GM12878 (cell line): ENCODE data around the gene SAFB. TPM values are rescaled to one million over a fixed set of nuclear protein-coding genes. Genes with fewer than 3 reads are reported as not detected.

Source experiments
- ATAC-seq: fragments of 200-7000 bp; cut with Tn5 transposase; 3 replicates; pipeline ENCODE4 v1.9.1; 2020; ENCODE audit warnings: mild to moderate bottlenecking, moderate library complexity
- BruUV-seq: library from RNA; stranded (reverse); fragments of 400-500 nt; replicated peaks from 2 replicates; lab custom pipeline; 2021; lab: Mats Ljungman, UMichigan
- CTCF ChIA-PET: fragments of 300-600 bp; sonication (Branson Sonifier 250); formaldehyde crosslinking; extraction: SDS; loops from one replicate; lab custom pipeline; 2021; ENCODE audit warnings: inconsistent platforms; lab: Yijun Ruan, JAX
- POLR2A ChIA-PET: fragments of 350-600 bp; formaldehyde crosslinking; extraction: SDS; loops from one replicate; lab custom pipeline; 2021; ENCODE audit warnings: inconsistent platforms; lab: Charles Lee
- RAD21 ChIA-PET: fragments of 300-600 bp; sonication (Branson Sonifier 250); formaldehyde crosslinking; loops from one replicate; lab custom pipeline; 2023; ENCODE audit warnings: antibody characterized with exemption; ENCODE audit not compliant: unreplicated experiment; lab: Charles Lee
- SMC1A ChIA-PET: fragments of 300-600 bp; sonication (Branson Sonifier 250); formaldehyde crosslinking; loops from one replicate; lab custom pipeline; 2023; ENCODE audit not compliant: unreplicated experiment, uncharacterized antibody; lab: Charles Lee
- DNase-seq: peaks from one replicate; pipeline ENCODE4 v3.0.0-alpha.2; 2011; ENCODE audit warnings: low read depth, low spot score
- FAIRE-seq: peaks from 3 replicates; lab custom pipeline; 2011; peaks lifted over from hg19 to GRCh38; lab: Jason Lieb, UNC
- H2AFZ ChIP-seq: 2 replicates; pipeline ENCODE4 v1.6.0; 2011; ENCODE audit warnings: low read depth, low read length, control low read depth; ENCODE audit not compliant: control insufficient read depth
- H3K27ac ChIP-seq: 2 replicates; pipeline ENCODE4 v1.5.1; 2011; ENCODE audit warnings: control low read depth; ENCODE audit not compliant: control insufficient read depth, insufficient read depth
- H3K27me3 ChIP-seq, 2 experiments: replicated peaks in 1 of 2; 2 replicates each; pipeline versions ENCODE4 v1.6.0 to v1.6.1; 2011; ENCODE audit warnings: low read length in 1 of 2; ENCODE audit not compliant: control insufficient read depth in 2 of 2, insufficient read depth in 2 of 2
- H3K36me3 ChIP-seq, 2 experiments: 2 replicates each; pipeline ENCODE4 v1.5.1; 2011; ENCODE audit warnings: low read length in 1 of 2; ENCODE audit not compliant: control insufficient read depth in 2 of 2, insufficient read depth in 2 of 2
- H3K4me1 ChIP-seq: 2 replicates; pipeline ENCODE4 v1.6.1; 2011; ENCODE audit warnings: mild to moderate bottlenecking, low read length, moderate library complexity, mixed read lengths; ENCODE audit not compliant: control insufficient read depth, insufficient read depth
- H3K4me2 ChIP-seq: 2 replicates; pipeline ENCODE4 v1.6.0; 2011; ENCODE audit warnings: control low read depth; ENCODE audit not compliant: control insufficient read depth, insufficient read depth
- H3K4me3 ChIP-seq: fragments of 200-600 bp; sonication (generic); 2 replicates; pipeline ENCODE4 v1.5.1; 2016
- H3K79me2 ChIP-seq: 2 replicates; pipeline ENCODE4 v1.6.0; 2011; ENCODE audit warnings: low read length; ENCODE audit not compliant: control insufficient read depth, insufficient read depth
- H3K9ac ChIP-seq: 2 replicates; pipeline ENCODE4 v1.8.0; 2011; ENCODE audit warnings: low read length, control low read depth, mixed read lengths; ENCODE audit not compliant: control insufficient read depth, insufficient read depth
- H3K9me3 ChIP-seq: replicated peaks from 3 replicates; pipeline ENCODE4 v1.5.1; 2011; ENCODE audit warnings: mild to moderate bottlenecking, low read length; ENCODE audit not compliant: control insufficient read depth, insufficient read depth
- H4K20me1 ChIP-seq: 2 replicates; pipeline ENCODE4 v1.6.0; 2011; ENCODE audit not compliant: control insufficient read depth, insufficient read depth
- CBFB ChIP-seq: IDR thresholded peaks from 2 replicates; pipeline ENCODE4 v1.6.1; 2016; ENCODE audit warnings: antibody characterized with exemption, low read depth
- CEBPB ChIP-seq, 2 experiments: fragments of 150-350 bp in 1 of 2; IDR thresholded peaks; 2 replicates each; pipeline ENCODE4 v1.6.1; 2012 to 2014; ENCODE audit warnings: low read depth in 2 of 2, low read length in 2 of 2, borderline replicate concordance in 1 of 2, inconsistent platforms in 1 of 2
- IRF4 ChIP-seq: IDR thresholded peaks from 2 replicates; pipeline ENCODE4 v1.6.1; 2011; ENCODE audit warnings: low read depth, low read length
- LARP7 ChIP-seq: fragments of 450-650 bp; IDR thresholded peaks from 2 replicates; pipeline ENCODE4 v1.6.1; 2017; ENCODE audit warnings: mild to moderate bottlenecking
- MAX ChIP-seq: IDR thresholded peaks from 2 replicates; pipeline ENCODE4 v1.6.1; 2012; ENCODE audit warnings: low read depth, low read length, improper control_type of control experiment
- MYB ChIP-seq: fragments of 150-350 bp; IDR thresholded peaks from 2 replicates; pipeline ENCODE4 v1.6.1; 2014; ENCODE audit warnings: mild to moderate bottlenecking, low read depth, low read length, borderline replicate concordance
- PML ChIP-seq: IDR thresholded peaks from 2 replicates; pipeline ENCODE4 v1.6.1; 2012; ENCODE audit warnings: low read length, inconsistent platforms
- RFX5 ChIP-seq: IDR thresholded peaks from 2 replicates; pipeline ENCODE4 v1.6.1; 2011; ENCODE audit warnings: low read depth, low read length, improper control_type of control experiment
- SMAD5 ChIP-seq: IDR thresholded peaks from 2 replicates; pipeline ENCODE4 v1.6.1; 2016; ENCODE audit warnings: antibody characterized with exemption, low read depth
- SREBF2 ChIP-seq: IDR thresholded peaks from 2 replicates; pipeline ENCODE4 v1.6.1; 2012; ENCODE audit warnings: mild to moderate bottlenecking, low read length
- ZNF217 ChIP-seq: fragments of 450-650 bp; IDR thresholded peaks from 2 replicates; pipeline ENCODE4 v1.6.1; 2017; ENCODE audit warnings: antibody characterized with exemption, mild to moderate bottlenecking
- WGBS: methylation state at CpG from one replicate; pipeline ENCODE4 v1.1.6; 2016; ENCODE audit warnings: low lambda C conversion rate; ENCODE audit not compliant: insufficient replicate concordance, insufficient coverage; ENCODE audit errors: missing lambda C conversion rate; 5-methylcytosine and 5-hydroxymethylcytosine counted together
- in situ Hi-C: fragments of 300-500 bp; cut with MboI; formaldehyde crosslinking; loops from 9 replicates; pipeline ENCODE4 v1.14.3; 2018; ENCODE audit warnings: mixed read lengths
- intact Hi-C: fragments of 100-400 bp; cut with micrococcal nuclease; formaldehyde crosslinking; loops from one replicate; pipeline ENCODE4 v1.14.2; 2022; ENCODE audit not compliant: unreplicated experiment
- polyA plus RNA-seq, 11 experiments: library from polyadenylated mRNA; depleted of rRNA in 4 of 11; unstranded in 6 of 11; stranded (reverse) in 5 of 11; fragments of >200 nt; fragmentation: Nextera tagmentation in 4 of 11; fragmentation: Illumina TruSeq in 1 of 11; extraction: Ambion mirVana in 4 of 11; extraction: Trizol in 1 of 11; gene quantifications; 1 replicate in 1 of 11; 2 replicates in 10 of 11; pipeline versions ENCODE4 v1.2.1 to v1.2.3, GENCODE V29; 2011 to 2016; ENCODE audit warnings: inconsistent platforms in 2 of 11, missing spikeins in 2 of 11, low read depth in 1 of 11
- total RNA-seq, 4 experiments: library from RNA; depleted of rRNA in 3 of 4; stranded (reverse); fragments of >200 nt in 3 of 4; fragmentation: Illumina TruSeq in 1 of 4; extraction: Trizol in 1 of 4; gene quantifications; 2 replicates each; pipeline versions ENCODE4 v1.2.1 to v1.2.3, GENCODE V29; 2013 to 2021
- TF ChIP-seq, protein P1 (sequence below): fragments of 450-650 bp; IDR thresholded peaks from 2 replicates; pipeline ENCODE4 v1.6.1; 2014; ENCODE audit warnings: mild to moderate bottlenecking
- TF ChIP-seq, protein P2 (sequence below): fragments of 450-650 bp; IDR thresholded peaks from 2 replicates; pipeline ENCODE4 v1.6.1; 2016; ENCODE audit warnings: mild to moderate bottlenecking
- TF ChIP-seq, protein P3 (sequence below): fragments of 450-650 bp; IDR thresholded peaks from 2 replicates; pipeline ENCODE4 v1.6.1; 2017; ENCODE audit warnings: antibody characterized with exemption, mild to moderate bottlenecking, moderate library complexity
- TF ChIP-seq, protein P4 (sequence below): IDR thresholded peaks from 2 replicates; pipeline ENCODE4 v1.6.1; 2011; ENCODE audit warnings: low read depth, low read length, improper control_type of control experiment, borderline replicate concordance
- TF ChIP-seq, protein P5 (sequence below): fragments of 450-650 bp; IDR thresholded peaks from 2 replicates; pipeline ENCODE4 v1.6.1; 2017; ENCODE audit warnings: mild to moderate bottlenecking

SAFB gene
- total and polyA plus RNA-seq, 10 of the 15 experiments (the other 5 are each of a cell fraction or from before 2014, with no cell fraction given): 1.6 to 131 (median 61.2) TPM

DNA sequence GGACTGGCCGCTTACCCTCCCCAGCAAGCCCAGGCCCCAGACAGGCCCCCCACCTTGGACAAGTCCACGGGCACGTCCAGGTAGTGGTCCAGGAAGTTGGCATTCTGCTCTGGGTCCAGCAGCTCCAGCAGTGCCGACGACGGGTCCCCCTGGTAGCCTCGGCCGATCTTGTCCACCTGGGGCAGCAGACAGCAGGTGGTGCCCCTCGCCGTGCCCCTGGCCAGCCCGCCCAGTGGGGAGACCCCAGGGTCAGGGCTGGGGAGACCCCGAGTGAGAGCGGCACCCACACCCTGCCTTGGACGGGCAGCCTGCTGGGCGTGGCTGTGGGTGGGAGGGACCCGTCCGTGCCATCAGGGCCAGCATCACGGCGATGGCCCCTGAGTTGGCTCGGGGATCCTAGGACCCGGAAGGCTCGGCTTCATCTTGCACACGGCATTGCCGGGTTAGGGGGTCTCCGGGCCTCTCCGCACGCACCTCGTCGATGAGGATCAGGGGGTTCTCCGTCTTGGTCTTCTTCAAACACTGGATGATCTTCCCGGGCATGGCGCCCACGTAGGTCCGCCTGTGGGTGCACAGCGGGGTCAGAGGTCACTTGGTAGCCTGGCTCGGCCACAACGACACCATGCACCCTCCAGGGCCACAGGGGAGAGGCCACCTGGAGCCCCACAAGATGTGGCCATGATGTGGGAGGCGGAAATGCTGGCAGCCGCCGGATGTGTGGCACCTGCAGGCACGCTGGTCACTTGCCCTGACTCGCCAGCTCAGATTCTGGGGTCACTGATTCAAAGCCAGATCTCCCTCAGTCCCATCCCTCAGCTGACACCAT lies 73.5 kb downstream of the SAFB start:
- no TSS peak for BruUV-seq
- Histone ChIP-seq H3K9me3 (no peaks in the 10 kb centered on the region), H3K27ac (no peak overlapping the region), H3K4me2 (no peak overlapping the region), H3K36me3 (peaks cover 17 to 68% of the 10 kb centered on the region in 2 experiments), H2AFZ (no peak overlapping the region), H3K4me3 (no peak overlapping the region), H3K27me3 (no peaks in the 10 kb centered on the region), H3K79me2 (peaks cover 32% of the 10 kb centered on the region), H3K4me1 (peaks cover 10% of the 10 kb centered on the region), H4K20me1 (no peaks in the 10 kb centered on the region; the same call in 1 of the 2 replicates), H3K9ac (no peak overlapping the region)
- ATAC-seq (no peak), DNase-seq (no peak), FAIRE-seq (no peak)
- CTCF ChIA-PET: no interaction called here
- RAD21 ChIA-PET: no interaction called here
- intact Hi-C loops: no loop called here
- 94% methylated on average over 42 of the region's 42 CpGs for WGBS
- in situ Hi-C loops: no loop called here
- SMC1A ChIA-PET: no interaction called here
- POLR2A ChIA-PET: interaction anchor here (0.6 kb wide), 1 partner anchor 451 kb away, joined by 4 read pairs; no protein-coding TSS in a partner anchor
- TF ChIP-seq RFX5 (no peak), PML (no peak), CBFB (0 out of 2 replicates have a peak, but pooled peaks have one; percentile 22), IRF4 (no peak), SREBF2 (no peak), MYB (no peak), MAX (no peak), CEBPB (IDR thresholded peaks at IDR 0.05; ENCODE audit: borderline replicate concordance in 1 of 2, low read depth in 2 of 2, low read length in 2 of 2) (no peak), ZNF217 (no peak), SMAD5 (0 out of 2 replicates have a peak, but pooled peaks have one; percentile 56), LARP7 (no peak)
- TF ChIP-seq, protein P1, sequence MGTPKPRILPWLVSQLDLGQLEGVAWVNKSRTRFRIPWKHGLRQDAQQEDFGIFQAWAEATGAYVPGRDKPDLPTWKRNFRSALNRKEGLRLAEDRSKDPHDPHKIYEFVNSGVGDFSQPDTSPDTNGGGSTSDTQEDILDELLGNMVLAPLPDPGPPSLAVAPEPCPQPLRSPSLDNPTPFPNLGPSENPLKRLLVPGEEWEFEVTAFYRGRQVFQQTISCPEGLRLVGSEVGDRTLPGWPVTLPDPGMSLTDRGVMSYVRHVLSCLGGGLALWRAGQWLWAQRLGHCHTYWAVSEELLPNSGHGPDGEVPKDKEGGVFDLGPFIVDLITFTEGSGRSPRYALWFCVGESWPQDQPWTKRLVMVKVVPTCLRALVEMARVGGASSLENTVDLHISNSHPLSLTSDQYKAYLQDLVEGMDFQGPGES: no peak
- TF ChIP-seq, protein P2, sequence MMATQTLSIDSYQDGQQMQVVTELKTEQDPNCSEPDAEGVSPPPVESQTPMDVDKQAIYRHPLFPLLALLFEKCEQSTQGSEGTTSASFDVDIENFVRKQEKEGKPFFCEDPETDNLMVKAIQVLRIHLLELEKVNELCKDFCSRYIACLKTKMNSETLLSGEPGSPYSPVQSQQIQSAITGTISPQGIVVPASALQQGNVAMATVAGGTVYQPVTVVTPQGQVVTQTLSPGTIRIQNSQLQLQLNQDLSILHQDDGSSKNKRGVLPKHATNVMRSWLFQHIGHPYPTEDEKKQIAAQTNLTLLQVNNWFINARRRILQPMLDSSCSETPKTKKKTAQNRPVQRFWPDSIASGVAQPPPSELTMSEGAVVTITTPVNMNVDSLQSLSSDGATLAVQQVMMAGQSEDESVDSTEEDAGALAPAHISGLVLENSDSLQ: no peak
- TF ChIP-seq, protein P3, sequence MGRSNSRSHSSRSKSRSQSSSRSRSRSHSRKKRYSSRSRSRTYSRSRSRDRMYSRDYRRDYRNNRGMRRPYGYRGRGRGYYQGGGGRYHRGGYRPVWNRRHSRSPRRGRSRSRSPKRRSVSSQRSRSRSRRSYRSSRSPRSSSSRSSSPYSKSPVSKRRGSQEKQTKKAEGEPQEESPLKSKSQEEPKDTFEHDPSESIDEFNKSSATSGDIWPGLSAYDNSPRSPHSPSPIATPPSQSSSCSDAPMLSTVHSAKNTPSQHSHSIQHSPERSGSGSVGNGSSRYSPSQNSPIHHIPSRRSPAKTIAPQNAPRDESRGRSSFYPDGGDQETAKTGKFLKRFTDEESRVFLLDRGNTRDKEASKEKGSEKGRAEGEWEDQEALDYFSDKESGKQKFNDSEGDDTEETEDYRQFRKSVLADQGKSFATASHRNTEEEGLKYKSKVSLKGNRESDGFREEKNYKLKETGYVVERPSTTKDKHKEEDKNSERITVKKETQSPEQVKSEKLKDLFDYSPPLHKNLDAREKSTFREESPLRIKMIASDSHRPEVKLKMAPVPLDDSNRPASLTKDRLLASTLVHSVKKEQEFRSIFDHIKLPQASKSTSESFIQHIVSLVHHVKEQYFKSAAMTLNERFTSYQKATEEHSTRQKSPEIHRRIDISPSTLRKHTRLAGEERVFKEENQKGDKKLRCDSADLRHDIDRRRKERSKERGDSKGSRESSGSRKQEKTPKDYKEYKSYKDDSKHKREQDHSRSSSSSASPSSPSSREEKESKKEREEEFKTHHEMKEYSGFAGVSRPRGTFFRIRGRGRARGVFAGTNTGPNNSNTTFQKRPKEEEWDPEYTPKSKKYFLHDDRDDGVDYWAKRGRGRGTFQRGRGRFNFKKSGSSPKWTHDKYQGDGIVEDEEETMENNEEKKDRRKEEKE: no peak
- TF ChIP-seq, protein P4, sequence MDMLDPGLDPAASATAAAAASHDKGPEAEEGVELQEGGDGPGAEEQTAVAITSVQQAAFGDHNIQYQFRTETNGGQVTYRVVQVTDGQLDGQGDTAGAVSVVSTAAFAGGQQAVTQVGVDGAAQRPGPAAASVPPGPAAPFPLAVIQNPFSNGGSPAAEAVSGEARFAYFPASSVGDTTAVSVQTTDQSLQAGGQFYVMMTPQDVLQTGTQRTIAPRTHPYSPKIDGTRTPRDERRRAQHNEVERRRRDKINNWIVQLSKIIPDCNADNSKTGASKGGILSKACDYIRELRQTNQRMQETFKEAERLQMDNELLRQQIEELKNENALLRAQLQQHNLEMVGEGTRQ: no peak
- TF ChIP-seq, protein P5, sequence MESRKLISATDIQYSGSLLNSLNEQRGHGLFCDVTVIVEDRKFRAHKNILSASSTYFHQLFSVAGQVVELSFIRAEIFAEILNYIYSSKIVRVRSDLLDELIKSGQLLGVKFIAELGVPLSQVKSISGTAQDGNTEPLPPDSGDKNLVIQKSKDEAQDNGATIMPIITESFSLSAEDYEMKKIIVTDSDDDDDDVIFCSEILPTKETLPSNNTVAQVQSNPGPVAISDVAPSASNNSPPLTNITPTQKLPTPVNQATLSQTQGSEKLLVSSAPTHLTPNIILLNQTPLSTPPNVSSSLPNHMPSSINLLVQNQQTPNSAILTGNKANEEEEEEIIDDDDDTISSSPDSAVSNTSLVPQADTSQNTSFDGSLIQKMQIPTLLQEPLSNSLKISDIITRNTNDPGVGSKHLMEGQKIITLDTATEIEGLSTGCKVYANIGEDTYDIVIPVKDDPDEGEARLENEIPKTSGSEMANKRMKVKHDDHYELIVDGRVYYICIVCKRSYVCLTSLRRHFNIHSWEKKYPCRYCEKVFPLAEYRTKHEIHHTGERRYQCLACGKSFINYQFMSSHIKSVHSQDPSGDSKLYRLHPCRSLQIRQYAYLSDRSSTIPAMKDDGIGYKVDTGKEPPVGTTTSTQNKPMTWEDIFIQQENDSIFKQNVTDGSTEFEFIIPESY: no peak
